Right cardiac atrium (tissue), 5 donors: ENCODE data around the gene PDSS2. TPM values are rescaled to one million over a fixed set of nuclear protein-coding genes. Genes with fewer than 3 reads are reported as not detected.

Source experiments
- ATAC-seq, 2 donors: fragments of 200-7000 bp; cut with Tn5 transposase; one replicate each; pipeline versions ENCODE4 v1.8.0 to v1.9.1; 2020; ENCODE audit warnings: moderate library complexity in 2 of 2, mild to moderate bottlenecking in 1 of 2
- DNase-seq, 3 donors: peaks; one replicate each; pipeline ENCODE4 v3.0.0-alpha.2; 2020
- H3K27ac ChIP-seq: one replicate; pipeline ENCODE4 v1.5.1; 2013; ENCODE audit warnings: mild to moderate bottlenecking, low read length, control low read depth, moderate library complexity
- H3K27me3 ChIP-seq: one replicate; pipeline ENCODE4 v1.6.1; 2013; ENCODE audit not compliant: control insufficient read depth, insufficient read depth
- H3K4me1 ChIP-seq: one replicate; pipeline ENCODE4 v1.6.1; 2013; ENCODE audit warnings: low read length; ENCODE audit not compliant: control insufficient read depth, insufficient read depth
- H3K4me3 ChIP-seq: one replicate; pipeline ENCODE4 v1.5.1; 2013; ENCODE audit warnings: low read length, control low read depth
- H3K9me3 ChIP-seq: one replicate; pipeline ENCODE4 v1.6.1; 2013; ENCODE audit warnings: low read length; ENCODE audit not compliant: control insufficient read depth
- WGBS: extraction: QIAGEN DNeasy Blood & Tissue Kit; methylation state at CpG from one replicate; pipeline ENCODE4 v1.1.7; 2013; 5-methylcytosine and 5-hydroxymethylcytosine counted together
- intact Hi-C, 4 donors: fragments of 100-400 bp; cut with DNase I; formaldehyde crosslinking; loops; one replicate each; pipeline versions ENCODE4 v1.11.0 to v1.14.0; 2022 to 2023
- long read RNA-seq, 4 donors: library from polyadenylated mRNA; unstranded; transcript quantifications; one replicate each; pipeline ENCODE4 v2.0.0, GENCODE V29; 2020 to 2021
- polyA plus RNA-seq: library from polyadenylated mRNA; stranded (reverse); fragments of 200-250 nt; gene quantifications from one replicate; pipeline ENCODE4 v1.2.3, GENCODE V29; 2013
- total RNA-seq, 4 donors: library from RNA; stranded (reverse); fragmentation: NEBNext Ultra II Directional; extraction: Animal tissue kit (Norgen Biotek cat#: 25700); gene quantifications; one replicate each; pipeline ENCODE4 v1.2.1, GENCODE V29; 2021
- donor health status: healthy with polysubstance abuse.
- donor health status: DM: no; HTN: yes; CAD: no.
- donor health status: DM: no; HTN: no; CAD: no.
- donor health status: DM: no; HTN: yes; CAD: no; lungs with severe emphysema.
- donor health status: DM: yes; HTN: yes; CAD: no.

PDSS2 gene
- 10 to 100 TPM; 12.5 to 15.5 (median 14.1) TPM for total RNA-seq
- 10.0 TPM for polyA plus RNA-seq
- long read RNA-seq, donor 1, transcript PDSS2-202 (8 exons, 3,540 nt) = major isoform, 18 of 33 reads
- long read RNA-seq, donor 1, partial matches to known transcripts = 3 of 33 reads
- long read RNA-seq, donor 1, other reads (novel, unspliced or antisense) = 9 of 33 reads
- long read RNA-seq, donor 2, transcript PDSS2-202 (8 exons, 3,540 nt) = major isoform, 6 of 13 reads
- long read RNA-seq, donor 2, partial matches to known transcripts = 0 of 13 reads
- long read RNA-seq, donor 2, other reads (novel, unspliced or antisense) = 7 of 13 reads
- long read RNA-seq, donor 3, transcript PDSS2-202 (8 exons, 3,540 nt) = major isoform, 52 of 82 reads
- long read RNA-seq, donor 3, partial matches to known transcripts = 3 of 82 reads
- long read RNA-seq, donor 3, other reads (novel, unspliced or antisense) = 23 of 82 reads
- long read RNA-seq, donor 4, partial matches to known transcripts = 0 of 6 reads
- long read RNA-seq, donor 4, other reads (novel, unspliced or antisense) = 1 of 6 reads

- WGBS = under 1% methylated on average over 46 of the region's 46 CpGs
- ATAC-seq = peak; percentile 99
- Histone ChIP-seq H3K27ac (peak within 1 kb of the TSS; percentile 95), H3K27me3 (no peaks in the 10 kb centered on the region), H3K9me3 (no peaks in the 10 kb centered on the region), H3K4me1 (peaks cover 2% of the 10 kb centered on the region), H3K4me3 (peak within 1 kb of the TSS; percentile 65)
- intact Hi-C loops = no loop called here
- DNase-seq = peak; percentile 99 to 100 (median 100)
These were observed at the start of gene PDSS2 for GRCh38 chr6:107459283-107460082. Gene PDSS2 (minus strand): TSS chr6:107459564. CDS start chr6:107459285, 279 bp downstream.

GRCh38 chr6:107506145-107506544 lies 46.8 kb upstream of the PDSS2 start:
- no peak for ATAC-seq
- Histone ChIP-seq H3K4me1 (peaks cover 2% of the 10 kb centered on the region), H3K4me3 (no peak overlapping the region), H3K27ac (no peak overlapping the region), H3K27me3 (no peaks in the 10 kb centered on the region), H3K9me3 (no peaks in the 10 kb centered on the region)
- no peak for DNase-seq
- intact Hi-C loops = no loop called here
- 89% methylated on average over 1 of the region's 1 CpG for WGBS

GRCh38 chr6:107504270-107505026 lies 45.1 kb upstream of the PDSS2 start:
- 78% methylated on average over 4 of the region's 4 CpGs for WGBS
- Histone ChIP-seq H3K27me3 (no peaks in the 10 kb centered on the region), H3K4me3 (no peak overlapping the region), H3K27ac (no peak overlapping the region), H3K9me3 (no peaks in the 10 kb centered on the region), H3K4me1 (peaks cover 2% of the 10 kb centered on the region)
- ATAC-seq (no peak), DNase-seq (no peak)
- intact Hi-C loops = no loop called here

- DNase-seq = no peak
- Histone ChIP-seq H3K27ac (no peak overlapping the region), H3K27me3 (no peaks in the 10 kb centered on the region), H3K9me3 (no peaks in the 10 kb centered on the region), H3K4me1 (peaks cover 8% of the 10 kb centered on the region), H3K4me3 (no peak overlapping the region)
- 99% methylated on average over 1 of the region's 1 CpG for WGBS
- ATAC-seq = no peak
- intact Hi-C loops = no loop called here
These were observed 37.7 kb upstream of the PDSS2 start for GRCh38 chr6:107496892-107497684.

GRCh38 chr6:107495971-107496370 lies 36.6 kb upstream of the PDSS2 start:
- WGBS = 32% methylated on average over 2 of the region's 2 CpGs
- no peak for ATAC-seq
- peak overlapping the region; percentile 70 for H3K27ac ChIP-seq
- H3K27me3 ChIP-seq = no peaks in the 10 kb centered on the region
- H3K9me3 ChIP-seq = no peaks in the 10 kb centered on the region
- DNase-seq = no peak
- no peak overlapping the region for H3K4me3 ChIP-seq
- intact Hi-C loops = no loop called here
- peaks cover 8% of the 10 kb centered on the region for H3K4me1 ChIP-seq

GRCh38 chr6:107495196-107495643 lies 35.9 kb upstream of the PDSS2 start:
- H3K9me3 ChIP-seq = no peaks in the 10 kb centered on the region
- no peak overlapping the region for H3K4me3 ChIP-seq
- peaks cover 8% of the 10 kb centered on the region for H3K4me1 ChIP-seq
- 18% methylated on average over 7 of the region's 7 CpGs for WGBS
- no peaks in the 10 kb centered on the region for H3K27me3 ChIP-seq
- peak in 1 of 2 donors; percentile 41 for ATAC-seq
- peak overlapping the region; percentile 94 for H3K27ac ChIP-seq
- DNase-seq = peak; percentile 37 to 64 (median 52)
- intact Hi-C loops = no loop called here

GRCh38 chr6:107493158-107494057 lies 34.0 kb upstream of the PDSS2 start:
- 25% methylated on average over 12 of the region's 12 CpGs for WGBS
- ATAC-seq (peak in 1 of 2 donors; percentile 34), DNase-seq (peak in 2 of 3 donors; percentile 38 to 53)
- peak overlapping the region; percentile 96 for H3K27ac ChIP-seq
- intact Hi-C loops = loop anchor here in 1 of 4 donors (5.0 kb wide), 1 partner anchor 159 kb away; no protein-coding TSS in a partner anchor
- no peaks in the 10 kb centered on the region for H3K27me3 ChIP-seq
- no peaks in the 10 kb centered on the region for H3K9me3 ChIP-seq
- peak overlapping the region; percentile 91 for H3K4me3 ChIP-seq
- H3K4me1 ChIP-seq = peaks cover 8% of the 10 kb centered on the region

- Histone ChIP-seq H3K27ac (peak overlapping the region; percentile 32), H3K9me3 (no peaks in the 10 kb centered on the region), H3K4me1 (peaks cover 10% of the 10 kb centered on the region), H3K4me3 (peak overlapping the region; percentile 91), H3K27me3 (no peaks in the 10 kb centered on the region)
- intact Hi-C loops = loop anchor here in 1 of 4 donors (5.0 kb wide), 1 partner anchor 160 kb away; no protein-coding TSS in a partner anchor
- DNase-seq (peak; percentile 58 to 89 (median 83)), ATAC-seq (peak; percentile 34 to 40)
- 41% methylated on average over 14 of the region's 14 CpGs for WGBS
These were observed 32.6 kb upstream of the PDSS2 start for GRCh38 chr6:107491760-107492660.
